GM19397 (cell line): Measurements from ENCODE around the gene ST6GALNAC3.

Experiments used
- ATAC-seq: cut with Tn5 transposase; IDR thresholded peaks from one replicate; pipeline ENCODE4 v1.9.1; 2021; ENCODE audit warnings: mild to moderate bottlenecking, moderate library complexity; ENCODE audit not compliant: unreplicated experiment

ST6GALNAC3 gene

GRCh38 chr1:76186554-76187170 is 112.1 kb downstream of the ST6GALNAC3 start:
- no peak for ATAC-seq

- ATAC-seq, result no peak
Observed at GRCh38 chr1:76187436-76187835, 112.9 kb downstream of the ST6GALNAC3 start.

DNA sequence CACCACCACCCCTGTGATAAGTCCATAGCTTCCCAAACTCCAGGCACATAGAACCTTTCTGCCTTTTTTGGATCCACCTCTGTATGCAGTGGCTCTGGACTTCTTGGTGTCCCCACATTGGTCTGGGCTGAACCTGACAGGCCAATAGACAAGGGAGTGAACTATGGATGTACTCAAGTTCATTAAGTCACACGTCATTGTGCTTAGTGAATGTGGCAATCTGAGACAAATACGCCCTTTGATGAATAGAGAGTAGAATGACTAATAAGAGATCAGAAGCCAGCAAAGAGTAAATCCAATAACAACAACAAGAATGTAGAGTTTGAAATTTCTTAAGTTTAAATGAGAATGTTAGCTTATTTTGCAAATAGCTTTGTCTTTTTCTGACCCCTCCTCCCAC is 114.8 kb downstream of the ST6GALNAC3 start:
- no peak for ATAC-seq

DNA sequence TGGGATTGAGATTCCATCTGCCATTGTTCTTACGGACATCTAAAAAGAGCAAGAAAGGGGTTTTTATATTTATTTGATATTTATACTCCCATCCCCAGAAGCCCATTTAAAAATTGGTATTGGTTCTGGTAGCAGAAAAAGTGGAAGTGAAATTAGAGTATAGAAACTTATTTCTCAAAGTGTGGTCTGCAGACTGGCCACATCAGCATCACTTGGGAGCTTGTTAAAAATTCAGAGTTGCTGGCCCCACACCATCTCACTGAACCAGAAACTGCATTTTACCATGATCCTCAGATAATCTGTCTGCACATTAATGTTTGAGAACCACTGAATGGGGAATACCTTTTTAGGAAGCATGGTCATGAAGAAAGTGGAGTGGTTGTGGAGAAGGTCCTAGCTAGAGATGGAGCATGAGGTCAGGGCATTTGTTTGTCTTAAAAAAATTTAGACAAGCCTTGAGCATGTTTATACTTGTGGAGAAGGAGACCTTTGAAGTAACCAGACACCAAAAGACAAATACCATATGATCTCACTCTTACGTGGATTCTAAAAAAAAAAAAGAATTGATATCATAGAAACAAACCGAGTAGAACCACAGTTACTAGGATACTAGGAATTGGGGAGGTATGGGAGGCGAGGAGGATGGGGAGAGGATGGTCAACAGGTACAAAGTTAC is 116.3 kb downstream of the ST6GALNAC3 start:
- ATAC-seq, result no peak

DNA sequence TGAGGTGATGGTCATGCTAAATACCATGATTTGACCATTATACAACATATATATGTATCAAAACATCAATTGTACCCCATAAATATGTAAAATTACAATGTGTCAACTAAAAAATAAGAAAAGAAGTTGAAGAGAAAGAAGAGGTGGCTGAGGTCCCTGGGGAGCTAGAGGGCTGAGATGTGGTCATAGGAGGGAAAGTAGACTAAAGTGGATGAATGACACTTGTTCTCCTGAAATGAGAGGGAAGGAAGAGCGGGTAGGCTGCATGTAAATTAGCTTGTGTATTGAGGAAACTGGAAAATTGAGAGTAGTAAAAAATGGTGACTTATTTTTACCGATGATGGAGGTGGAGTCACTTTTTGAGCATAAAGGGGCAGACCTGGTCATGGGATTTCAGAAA is 117.0 kb downstream of the ST6GALNAC3 start:
- ATAC-seq, result no peak

GRCh38 chr1:76198452-76198851 is 123.9 kb downstream of the ST6GALNAC3 start:
- no peak for ATAC-seq

GRCh38 chr1:76202670-76203069 is 128.1 kb downstream of the ST6GALNAC3 start:
- no peak for ATAC-seq

- no peak for ATAC-seq
Observed at GRCh38 chr1:76203127-76203526, 128.6 kb downstream of the ST6GALNAC3 start.

- ATAC-seq, result no peak
Observed at GRCh38 chr1:76209238-76209637, 134.7 kb downstream of the ST6GALNAC3 start.

DNA sequence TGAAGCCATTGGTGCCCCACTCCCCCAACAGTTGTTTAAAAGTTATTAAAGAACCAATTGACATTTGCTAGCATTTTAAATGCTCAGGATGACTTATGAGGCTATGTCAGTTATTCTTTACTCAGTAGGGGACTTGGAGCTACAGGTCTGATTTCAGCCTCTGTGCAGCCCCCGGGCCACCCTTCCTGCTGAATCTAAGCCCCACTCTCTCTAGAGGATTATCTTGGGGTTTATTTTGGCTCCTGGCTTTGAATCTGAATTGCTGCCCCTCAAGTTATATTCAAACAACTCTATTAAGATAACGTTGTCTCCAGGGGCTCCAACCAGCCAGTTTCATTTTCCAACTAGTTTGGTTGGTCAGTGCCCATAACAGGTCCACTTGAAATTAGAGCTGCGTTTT is 135.1 kb downstream of the ST6GALNAC3 start:
- ATAC-seq, result no peak

- no peak for ATAC-seq
Observed at GRCh38 chr1:76210160-76210559, 135.6 kb downstream of the ST6GALNAC3 start.

DNA sequence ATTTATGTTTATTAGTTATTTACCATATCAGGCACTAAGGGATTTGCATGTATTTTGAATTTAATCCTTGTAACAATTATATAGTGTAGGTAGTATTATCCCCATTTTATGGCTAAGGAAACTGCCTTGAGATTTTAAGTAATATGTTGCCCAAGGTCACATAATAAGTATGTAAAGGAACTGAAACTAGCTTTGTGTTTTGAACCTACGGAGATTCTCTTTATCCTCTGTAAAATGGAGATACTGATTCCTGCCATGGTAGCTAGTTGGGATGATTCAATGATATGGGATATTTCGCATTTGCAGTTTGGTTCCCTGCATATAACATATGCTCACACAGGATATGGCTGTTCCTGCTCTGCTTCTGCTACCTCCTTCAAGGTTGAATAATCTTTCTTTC is 144.3 kb downstream of the ST6GALNAC3 start:
- ATAC-seq, result no peak

GRCh38 chr1:76219366-76219818 is 144.8 kb downstream of the ST6GALNAC3 start:
- ATAC-seq, result no peak

GRCh38 chr1:76224752-76225151 is 150.2 kb downstream of the ST6GALNAC3 start:
- no peak for ATAC-seq

DNA sequence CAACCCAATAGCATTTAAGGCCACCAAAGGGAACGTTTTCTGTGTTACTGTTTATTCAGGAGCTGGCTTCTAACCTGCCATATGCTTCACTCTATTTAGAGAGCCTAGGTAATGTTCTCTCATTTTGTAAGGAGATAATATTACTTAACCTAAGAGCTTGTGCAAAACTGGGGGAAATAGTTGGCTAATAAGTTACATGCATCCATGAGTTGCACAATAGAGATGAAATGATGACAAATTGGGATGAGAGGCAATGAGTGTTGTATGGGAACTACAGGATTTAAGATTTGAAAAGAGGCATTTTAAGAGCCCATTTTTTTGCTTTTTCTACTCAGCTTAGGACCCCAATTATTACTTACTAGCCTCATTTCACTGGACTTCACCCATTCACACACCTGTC is 151.0 kb downstream of the ST6GALNAC3 start:
- ATAC-seq, result no peak

- no peak for ATAC-seq
Observed at GRCh38 chr1:76227621-76228020, 153.1 kb downstream of the ST6GALNAC3 start.

DNA sequence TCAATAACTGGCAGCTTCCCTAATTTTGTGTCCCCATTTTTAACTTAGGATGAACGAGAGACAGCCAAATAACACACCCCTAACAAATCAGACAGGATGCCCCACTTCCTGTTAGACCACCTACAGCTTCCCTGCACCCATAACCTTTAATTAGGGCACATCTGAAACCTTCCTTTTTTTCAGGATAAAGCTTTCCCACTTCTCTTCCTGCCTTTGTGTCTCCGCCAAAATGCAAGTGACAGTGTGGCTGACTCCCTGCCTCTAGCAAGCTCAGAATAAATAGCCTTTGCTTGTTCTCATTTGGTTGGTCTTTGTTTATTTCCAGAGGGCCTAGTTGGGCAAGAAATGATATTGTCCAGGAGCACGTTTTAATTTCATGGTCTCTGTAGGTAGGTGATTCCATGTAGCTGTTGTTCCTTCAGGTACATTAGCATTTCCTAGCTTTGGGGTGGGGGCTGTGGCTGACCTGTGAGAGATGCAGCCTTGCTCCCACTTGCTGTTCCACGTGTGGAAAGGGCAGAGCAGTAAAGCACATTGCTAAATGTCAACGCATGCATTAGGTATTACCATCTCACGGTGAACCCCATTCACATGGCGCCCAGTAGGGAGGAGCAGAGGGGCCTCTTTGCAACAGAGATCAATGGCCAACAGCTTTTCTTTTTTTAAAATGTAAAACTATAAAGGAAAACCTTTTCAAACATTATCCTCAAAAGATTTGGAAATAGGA is 154.9 kb downstream of the ST6GALNAC3 start:
- no peak for ATAC-seq

DNA sequence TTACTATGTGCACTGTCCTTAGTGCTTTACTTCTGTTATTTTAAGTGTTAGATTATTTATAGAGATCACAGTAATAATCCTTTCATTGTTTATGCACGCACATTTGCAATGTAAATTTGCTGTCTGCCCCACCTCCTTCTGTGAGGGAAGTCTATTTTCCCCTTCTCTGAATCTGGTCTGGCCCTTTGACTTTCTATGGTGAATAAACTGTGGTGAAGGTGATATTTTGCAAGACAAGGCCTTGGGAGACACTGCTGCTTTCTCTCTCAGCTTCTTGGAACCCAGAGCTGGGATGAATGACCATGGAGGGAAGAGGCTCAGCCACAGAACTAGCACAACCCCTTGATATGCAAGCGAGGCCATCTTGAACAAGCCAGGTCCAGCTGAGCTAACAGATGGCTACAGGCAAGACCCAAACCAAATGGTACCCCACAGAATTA is 156.3 kb downstream of the ST6GALNAC3 start:
- ATAC-seq, result no peak

- ATAC-seq, result no peak
Observed at GRCh38 chr1:76231320-76231719, 156.8 kb downstream of the ST6GALNAC3 start.

DNA sequence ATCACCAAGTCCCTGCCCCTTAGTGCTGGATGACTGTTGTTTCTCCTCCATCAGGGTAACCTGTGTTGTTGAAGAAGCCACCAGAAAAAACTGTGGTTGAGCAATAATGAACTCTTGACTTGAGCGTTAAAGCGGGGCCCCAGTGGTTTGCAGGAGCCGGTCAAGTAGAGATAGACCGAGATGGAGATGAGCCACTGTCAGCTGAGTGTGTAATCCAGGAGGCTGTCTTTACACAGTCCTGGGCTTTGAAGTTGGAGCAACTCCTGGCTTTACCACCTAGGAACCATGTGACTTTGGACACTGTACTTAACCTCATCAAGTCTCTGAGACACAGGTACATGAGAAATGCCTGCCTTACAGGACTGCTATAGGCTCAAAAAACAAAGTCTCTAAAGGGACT is 158.1 kb downstream of the ST6GALNAC3 start:
- ATAC-seq, result no peak

DNA sequence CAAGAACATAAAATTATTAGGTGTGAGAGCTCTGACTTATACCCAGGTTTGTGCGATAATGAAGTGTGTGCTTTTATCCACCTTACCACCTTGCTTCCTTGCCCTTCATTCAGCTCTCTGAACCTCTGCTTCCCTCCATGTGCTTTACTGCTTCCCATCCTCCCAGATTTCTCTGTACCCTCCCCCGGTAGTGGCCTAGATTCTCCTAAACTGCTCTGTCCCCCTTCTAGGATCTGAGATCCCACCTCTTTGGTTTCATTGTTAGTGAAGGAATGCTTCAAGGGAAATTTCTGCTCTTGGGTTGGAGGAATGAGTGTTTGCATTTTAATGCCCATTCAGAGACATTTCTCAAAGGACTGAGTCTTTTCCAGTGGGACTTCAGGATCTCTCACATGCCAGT is 159.5 kb downstream of the ST6GALNAC3 start:
- ATAC-seq, result no peak

GRCh38 chr1:76237211-76237610 is 162.7 kb downstream of the ST6GALNAC3 start:
- no peak for ATAC-seq
